ENCODE results near the gene DCAF11.

DNA sequence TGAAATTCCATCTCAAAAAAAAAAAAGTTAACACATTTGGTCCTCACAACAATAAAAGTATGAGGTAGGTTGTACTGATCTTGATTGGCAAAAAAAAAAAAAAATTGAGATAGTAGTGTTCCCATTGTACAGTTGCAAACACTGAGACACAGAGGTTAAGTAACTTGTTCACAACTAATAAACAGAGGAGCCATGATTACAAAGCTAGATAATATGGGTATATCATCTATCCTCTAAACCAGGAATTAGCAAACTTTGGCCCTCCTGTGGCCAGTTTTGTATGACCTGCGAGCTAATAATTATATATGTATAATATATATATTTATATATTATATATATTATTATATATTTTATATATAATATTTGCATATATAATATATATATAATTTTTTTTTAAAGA, 19.2 kb downstream of the DCAF11 start:
- TF ChIP-seq, protein P1, sequence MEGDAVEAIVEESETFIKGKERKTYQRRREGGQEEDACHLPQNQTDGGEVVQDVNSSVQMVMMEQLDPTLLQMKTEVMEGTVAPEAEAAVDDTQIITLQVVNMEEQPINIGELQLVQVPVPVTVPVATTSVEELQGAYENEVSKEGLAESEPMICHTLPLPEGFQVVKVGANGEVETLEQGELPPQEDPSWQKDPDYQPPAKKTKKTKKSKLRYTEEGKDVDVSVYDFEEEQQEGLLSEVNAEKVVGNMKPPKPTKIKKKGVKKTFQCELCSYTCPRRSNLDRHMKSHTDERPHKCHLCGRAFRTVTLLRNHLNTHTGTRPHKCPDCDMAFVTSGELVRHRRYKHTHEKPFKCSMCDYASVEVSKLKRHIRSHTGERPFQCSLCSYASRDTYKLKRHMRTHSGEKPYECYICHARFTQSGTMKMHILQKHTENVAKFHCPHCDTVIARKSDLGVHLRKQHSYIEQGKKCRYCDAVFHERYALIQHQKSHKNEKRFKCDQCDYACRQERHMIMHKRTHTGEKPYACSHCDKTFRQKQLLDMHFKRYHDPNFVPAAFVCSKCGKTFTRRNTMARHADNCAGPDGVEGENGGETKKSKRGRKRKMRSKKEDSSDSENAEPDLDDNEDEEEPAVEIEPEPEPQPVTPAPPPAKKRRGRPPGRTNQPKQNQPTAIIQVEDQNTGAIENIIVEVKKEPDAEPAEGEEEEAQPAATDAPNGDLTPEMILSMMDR (IDR thresholded peaks at IDR 0.05; ENCODE audit: insufficient read depth, low read length, poor library complexity, severe bottlenecking) = no peak
- no peak for TF ChIP-seq EZH2phosphoT487 (conservative IDR thresholded peaks at IDR 0.05; ENCODE audit: low read length)
